ENCODE results near the gene SPATA45.

DNA sequence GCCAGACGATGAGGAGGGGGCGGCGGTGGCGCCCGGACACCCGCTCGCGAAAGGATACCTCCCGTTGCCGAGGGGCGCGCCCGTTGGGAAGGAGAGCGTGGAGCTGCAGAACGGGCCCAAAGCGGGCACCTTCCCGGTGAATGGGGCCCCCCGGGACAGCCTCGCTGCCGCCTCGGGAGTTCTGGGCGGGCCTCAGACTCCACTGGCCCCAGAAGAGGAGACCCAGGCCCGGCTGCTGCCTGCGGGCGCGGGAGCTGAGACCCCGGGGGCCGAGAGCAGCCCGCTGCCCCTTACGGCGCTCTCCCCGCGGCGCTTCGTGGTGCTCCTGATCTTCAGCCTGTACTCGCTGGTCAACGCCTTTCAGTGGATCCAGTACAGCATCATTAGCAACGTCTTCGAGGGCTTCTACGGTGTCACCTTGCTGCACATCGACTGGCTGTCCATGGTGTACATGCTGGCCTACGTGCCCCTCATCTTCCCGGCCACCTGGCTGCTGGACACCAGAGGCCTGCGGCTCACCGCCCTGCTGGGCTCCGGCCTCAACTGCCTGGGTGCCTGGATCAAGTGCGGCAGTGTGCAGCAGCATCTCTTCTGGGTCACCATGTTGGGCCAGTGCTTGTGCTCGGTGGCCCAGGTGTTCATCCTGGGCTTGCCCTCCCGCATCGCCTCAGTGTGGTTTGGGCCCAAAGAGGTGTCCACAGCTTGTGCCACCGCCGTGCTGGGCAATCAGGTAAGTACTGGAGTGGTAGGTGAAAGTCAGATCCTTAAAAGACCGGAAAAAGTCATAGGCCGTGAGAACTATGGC lies 11.2 kb upstream of the SPATA45 start:
- TF ChIP-seq SUZ12 (IDR thresholded peaks at IDR 0.05) (no peak), FOXK2 (IDR thresholded peaks at IDR 0.05) (no peak), ARNT (IDR thresholded peaks at IDR 0.05) (no peak)
